ENCODE data around the gene MCRIP1.

The MCRIP1 gene

DNA sequence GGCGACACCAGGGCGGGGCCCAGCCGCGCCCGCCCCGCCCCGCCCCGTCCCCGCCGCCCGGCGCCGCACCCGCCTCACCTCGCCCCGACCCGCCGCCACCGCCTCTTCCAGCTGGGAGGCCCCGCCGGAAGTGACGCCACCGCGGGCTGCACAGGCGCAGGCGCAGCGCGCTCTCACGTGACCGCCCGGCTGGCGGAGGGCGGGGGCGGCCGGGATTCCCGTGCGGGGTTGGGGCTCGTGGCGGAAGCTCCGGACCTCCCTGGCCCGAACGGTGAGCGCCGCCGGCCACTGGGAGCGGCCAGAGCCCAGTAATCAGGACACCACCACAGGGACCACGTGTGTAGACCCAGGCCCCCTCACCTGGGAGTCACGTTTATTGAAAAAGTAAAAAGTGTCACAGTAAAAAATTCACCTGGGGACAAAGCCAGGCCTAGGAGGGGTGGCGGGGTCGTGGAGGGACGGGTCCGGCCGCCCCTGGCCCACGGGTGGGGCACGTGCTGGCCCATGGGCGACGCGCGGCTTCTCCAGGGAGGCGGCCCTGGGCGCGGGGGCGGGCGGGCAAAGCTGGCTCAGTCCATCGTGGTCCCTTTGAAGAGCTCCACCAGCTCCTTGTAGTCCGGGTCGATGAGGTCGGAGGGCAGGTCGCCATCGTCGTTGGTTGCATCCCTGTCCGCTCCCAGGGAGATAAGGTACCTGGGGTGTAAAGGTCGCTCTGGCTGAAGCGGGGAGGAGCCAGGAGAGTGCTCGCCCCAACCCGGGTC lies at the start of gene MCRIP1:
TSS of gene MCRIP1 (minus strand) at position 132 of the 761 bp plus-strand sequence. CDS start 8,785 bp downstream, outside the sequence.
- DNase-seq (ENCODE audit: low read depth, low spot score) = peak; percentile 87

- no peak for DNase-seq (ENCODE audit: low read depth, low spot score)
Observed at GRCh38 chr17:81879121-81879520, 46.0 kb upstream of the MCRIP1 start.

GRCh38 chr17:81878294-81878693 lies 45.2 kb upstream of the MCRIP1 start:
- no peak for DNase-seq (ENCODE audit: low read depth, low spot score)

GRCh38 chr17:81877569-81877968 lies 44.5 kb upstream of the MCRIP1 start:
- no peak for DNase-seq (ENCODE audit: low read depth, low spot score)

GRCh38 chr17:81871387-81872230 lies 38.5 kb upstream of the MCRIP1 start:
- DNase-seq (ENCODE audit: low read depth, low spot score) = peak; percentile 91

GRCh38 chr17:81870981-81871386 lies 37.9 kb upstream of the MCRIP1 start, which contains the start of gene ARHGDIA:
Gene ARHGDIA (minus strand): TSS chr17:81871337. CDS start chr17:81869930, 1,407 bp downstream.
- no peak for DNase-seq (ENCODE audit: low read depth, low spot score)

GRCh38 chr17:81870131-81870980 lies 37.3 kb upstream of the MCRIP1 start:
- no peak for DNase-seq (ENCODE audit: low read depth, low spot score)

- DNase-seq (ENCODE audit: low read depth, low spot score) = no peak
Observed at GRCh38 chr17:81869221-81870130, 36.4 kb upstream of the MCRIP1 start.

DNA sequence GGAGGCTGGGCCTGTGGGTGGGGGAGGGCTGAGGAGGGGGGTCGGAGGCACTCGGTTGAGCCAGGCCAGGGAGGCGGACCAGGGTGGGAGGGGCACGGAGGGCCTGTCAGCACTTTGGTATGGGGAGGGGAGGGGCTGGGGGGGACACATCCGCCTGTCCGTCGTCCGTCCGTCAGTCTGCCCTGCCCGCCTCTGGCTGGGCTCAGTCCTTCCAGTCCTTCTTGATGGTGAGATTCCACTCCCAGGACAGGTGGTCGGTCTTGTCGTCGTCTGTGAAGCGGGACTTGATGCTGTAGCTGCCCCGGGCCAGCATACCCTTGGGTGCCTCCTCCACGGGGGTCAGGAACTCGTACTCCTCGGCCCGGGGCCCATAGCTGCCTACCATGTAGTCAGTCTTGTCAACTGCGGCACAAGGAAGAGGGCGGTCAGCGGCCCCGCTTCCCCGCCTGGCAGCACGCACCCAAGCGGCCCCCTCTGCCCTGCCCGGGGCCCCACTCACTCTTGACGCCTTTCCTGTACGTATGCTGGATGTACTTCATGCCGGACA lies 35.7 kb upstream of the MCRIP1 start:
- no peak for DNase-seq (ENCODE audit: low read depth, low spot score)

DNA sequence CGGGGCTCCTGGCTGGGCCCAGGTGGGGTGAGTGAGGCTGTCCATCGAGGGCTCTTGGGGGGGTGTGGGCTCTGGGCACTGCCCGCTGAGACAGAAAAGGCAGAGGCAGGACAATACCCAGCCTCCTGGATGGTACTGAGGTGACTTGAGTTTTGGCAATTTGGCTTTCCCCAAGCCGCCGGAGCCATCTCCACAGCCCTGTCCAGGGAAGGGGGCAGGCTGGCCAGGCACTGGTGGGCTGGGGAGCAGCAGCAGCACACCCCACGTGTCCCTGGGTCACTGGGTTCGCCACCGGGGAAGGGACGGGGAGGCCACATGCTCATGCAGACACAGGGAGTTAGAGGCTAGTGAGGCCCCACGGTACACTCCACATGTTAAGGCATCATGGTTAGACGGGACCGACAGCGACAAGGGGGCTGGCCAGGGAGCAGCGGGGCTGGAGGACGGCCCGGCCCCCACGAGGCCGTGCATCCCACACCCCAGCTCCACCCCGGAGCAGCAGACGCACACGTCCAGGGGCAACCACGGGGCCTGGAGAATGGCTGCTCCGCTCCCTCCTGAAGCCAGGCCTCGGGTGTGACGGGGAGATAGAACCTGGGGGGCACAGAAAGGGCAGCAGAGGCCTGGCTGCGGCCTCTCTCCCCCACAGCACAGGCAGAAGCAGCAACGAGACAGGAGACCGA lies 35.0 kb upstream of the MCRIP1 start:
- no peak for DNase-seq (ENCODE audit: low read depth, low spot score)

GRCh38 chr17:81867170-81867990 lies 34.3 kb upstream of the MCRIP1 start:
- no peak for DNase-seq (ENCODE audit: low read depth, low spot score)

DNA sequence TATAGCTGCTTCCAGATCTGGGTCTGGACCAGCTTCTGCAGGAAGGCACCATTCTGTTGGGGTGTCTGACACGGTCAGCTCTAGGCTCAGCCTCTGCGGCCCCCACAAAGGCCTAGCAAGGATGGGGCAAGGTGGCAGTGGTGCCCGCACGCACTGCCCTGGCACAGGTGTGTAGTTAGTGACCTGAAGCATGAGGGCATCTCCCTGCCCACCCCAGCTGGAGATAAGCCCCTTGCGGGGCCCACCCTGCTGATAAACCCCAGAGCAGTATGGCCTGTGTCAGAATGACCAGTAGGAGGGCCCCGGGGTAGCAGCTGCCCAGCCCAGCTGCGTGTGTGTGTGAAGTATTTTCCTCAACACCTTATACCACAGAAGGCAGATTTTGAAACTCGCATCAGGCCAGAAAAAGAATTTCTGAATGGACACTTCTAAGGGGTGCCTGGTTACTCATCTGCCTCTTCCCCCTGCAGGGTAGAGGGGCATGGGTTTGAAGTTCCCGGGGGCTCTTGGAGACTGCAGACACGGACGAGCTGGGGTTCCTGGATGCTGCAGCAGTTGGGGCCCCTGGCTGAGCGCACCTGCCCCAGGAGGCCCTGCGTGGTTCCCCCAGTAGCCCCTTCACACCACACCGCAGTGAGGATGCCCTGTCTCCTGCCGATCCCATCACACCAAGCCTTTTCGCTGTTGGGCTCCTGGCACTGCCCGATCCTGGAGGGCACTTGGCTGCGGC lies 33.5 kb upstream of the MCRIP1 start:
- DNase-seq (ENCODE audit: low read depth, low spot score) = no peak

- DNase-seq (ENCODE audit: low read depth, low spot score) = no peak
Observed at GRCh38 chr17:81865733-81866439, 32.8 kb upstream of the MCRIP1 start.

GRCh38 chr17:81865358-81865732 lies 32.3 kb upstream of the MCRIP1 start:
- DNase-seq (ENCODE audit: low read depth, low spot score) = no peak

GRCh38 chr17:81863833-81864768 lies 31.0 kb upstream of the MCRIP1 start:
- no peak for DNase-seq (ENCODE audit: low read depth, low spot score)

DNA sequence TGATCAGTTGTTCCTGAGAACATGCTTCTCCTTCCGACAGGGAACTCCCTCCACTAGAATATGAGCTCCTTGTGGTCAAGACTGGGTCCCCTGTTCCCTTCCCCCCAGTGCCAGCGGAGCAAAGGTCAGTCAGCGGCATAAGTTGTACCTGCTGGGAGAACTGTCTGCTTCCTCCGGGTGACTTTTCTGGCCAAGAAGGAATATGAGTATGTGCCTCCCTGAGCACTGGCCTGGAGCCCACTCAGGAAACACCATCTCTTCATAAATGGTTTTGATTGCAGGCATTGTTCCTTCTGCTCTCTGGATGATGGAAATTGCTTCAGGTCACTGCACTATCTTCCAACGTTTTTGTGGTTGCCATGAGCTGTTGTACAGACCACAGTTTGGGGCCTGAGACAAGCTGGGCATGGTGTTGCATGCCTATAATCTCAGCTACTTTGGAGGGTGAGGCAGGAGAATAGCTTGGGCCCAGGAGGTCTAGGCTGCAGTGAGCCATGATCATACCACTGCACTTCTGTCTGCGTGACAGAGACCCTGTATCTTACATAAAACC lies 30.1 kb upstream of the MCRIP1 start:
- no peak for DNase-seq (ENCODE audit: low read depth, low spot score)
